ENCODE data around the gene TH. TPM values are rescaled to one million over a fixed set of nuclear protein-coding genes. Genes with fewer than 3 reads are reported as not detected.

The TH gene
- total and polyA plus RNA-seq, 9 of the 15 experiments (the other 6 are each of a cell fraction or from before 2014, with no cell fraction given): not detected

DNA sequence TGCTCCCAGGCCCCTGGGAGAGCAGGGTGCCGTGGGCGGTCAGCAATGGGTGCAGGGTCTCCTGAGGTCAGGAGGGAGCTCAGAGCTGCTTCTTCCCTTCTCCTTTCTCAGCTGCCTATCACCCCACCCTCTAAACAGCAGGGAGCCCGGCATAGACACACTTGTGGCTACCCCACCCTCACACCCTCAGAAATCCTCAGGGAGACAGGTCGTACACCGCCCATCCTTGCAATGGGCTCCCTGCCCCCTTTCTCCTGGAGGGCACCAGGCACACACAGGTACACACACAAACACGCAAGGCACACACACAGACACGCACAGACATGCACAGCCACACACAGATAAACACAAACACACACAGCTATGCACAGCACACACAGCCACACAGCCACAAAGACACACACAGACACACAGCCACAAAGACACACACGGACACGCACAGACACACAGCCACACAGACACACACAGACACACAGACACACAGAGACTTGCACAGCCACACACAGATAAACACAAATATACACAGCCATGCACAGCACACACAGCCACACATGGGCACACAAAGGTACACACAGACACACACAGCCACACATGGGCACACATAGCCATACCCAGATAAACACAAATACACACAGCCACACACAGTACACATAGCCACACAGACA, 44.9 kb upstream of the TH start:
- Histone ChIP-seq H3K79me2 (ENCODE audit: control insufficient read depth, insufficient read depth, low read length) (no peaks in the 10 kb centered on the region), H3K4me1 (replicated peaks in 1 of 2; ENCODE audit: control insufficient read depth in 2 of 2, insufficient read depth in 2 of 2, low read length in 2 of 2) (peaks cover 0 to 32% of the 10 kb centered on the region in 2 experiments; a peak in 2 of 5 replicates), H3K27me3 (ENCODE audit: control insufficient read depth in 2 of 2, insufficient read depth in 2 of 2, low read length in 2 of 2) (peaks cover 18 to 56% of the 10 kb centered on the region in 2 experiments; a peak in 4 of 5 replicates), H3K9ac (ENCODE audit: insufficient read depth in 1 of 2, low read depth in 2 of 2, low read length in 2 of 2) (no peak overlapping the region), H2AFZ (ENCODE audit: low read depth, low read length) (no peak overlapping the region), H3K9me1 (ENCODE audit: control insufficient read depth, insufficient read depth, low read length) (no peaks in the 10 kb centered on the region), H3K27ac (ENCODE audit: extremely low read depth, low read depth, low read length) (no peak overlapping the region), H3K9me3 (replicated peaks; ENCODE audit: control insufficient read depth, insufficient read depth, low read depth, low read length) (no peaks in the 10 kb centered on the region), H3K36me3 (ENCODE audit: control insufficient read depth, insufficient read depth, low read length) (no peaks in the 10 kb centered on the region), H3K4me3 (no peak overlapping the region), H3K4me2 (ENCODE audit: insufficient read depth, low read length) (no peak overlapping the region), H4K20me1 (replicated peaks; ENCODE audit: control insufficient read depth, insufficient read depth, low read length) (peaks cover 10% of the 10 kb centered on the region)
- 4% methylated on average over 8 of the region's 9 CpGs for WGBS (ENCODE audit: insufficient coverage, low coverage, missing lambda C conversion rate)
- ChIA-PET POLR2A (interaction anchor here (0.7 kb wide), 1 partner anchor 347 kb away, joined by 3 read pairs; no protein-coding TSS in a partner anchor), CTCF (ENCODE audit: low intra/inter-chr PET ratio) (no interaction called here)
- FAIRE-seq (no peak), ATAC-seq (no peak), DNase-seq (ENCODE audit: extremely low read depth in 1 of 4, low spot score in 3 of 4) (no peak)
- BruUV-seq (replicated peaks): no TSS peak
- intact Hi-C loops (cut with micrococcal nuclease): no loop called here
- in situ Hi-C loops (cut with MboI): no loop called here
- no peak for TF ChIP-seq RHOXF2B (CRISPR knock-in tag; conservative IDR thresholded peaks at IDR 0.05)
- TF ChIP-seq, protein P1, sequence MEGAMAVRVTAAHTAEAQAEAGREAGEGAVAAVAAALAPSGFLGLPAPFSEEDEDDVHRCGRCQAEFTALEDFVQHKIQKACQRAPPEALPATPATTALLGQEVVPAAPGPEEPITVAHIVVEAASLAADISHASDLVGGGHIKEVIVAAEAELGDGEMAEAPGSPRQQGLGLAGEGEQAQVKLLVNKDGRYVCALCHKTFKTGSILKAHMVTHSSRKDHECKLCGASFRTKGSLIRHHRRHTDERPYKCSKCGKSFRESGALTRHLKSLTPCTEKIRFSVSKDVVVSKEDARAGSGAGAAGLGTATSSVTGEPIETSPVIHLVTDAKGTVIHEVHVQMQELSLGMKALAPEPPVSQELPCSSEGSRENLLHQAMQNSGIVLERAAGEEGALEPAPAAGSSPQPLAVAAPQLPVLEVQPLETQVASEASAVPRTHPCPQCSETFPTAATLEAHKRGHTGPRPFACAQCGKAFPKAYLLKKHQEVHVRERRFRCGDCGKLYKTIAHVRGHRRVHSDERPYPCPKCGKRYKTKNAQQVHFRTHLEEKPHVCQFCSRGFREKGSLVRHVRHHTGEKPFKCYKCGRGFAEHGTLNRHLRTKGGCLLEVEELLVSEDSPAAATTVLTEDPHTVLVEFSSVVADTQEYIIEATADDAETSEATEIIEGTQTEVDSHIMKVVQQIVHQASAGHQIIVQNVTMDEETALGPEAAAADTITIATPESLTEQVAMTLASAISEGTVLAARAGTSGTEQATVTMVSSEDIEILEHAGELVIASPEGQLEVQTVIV (CRISPR knock-in tag; IDR thresholded peaks at IDR 0.05; ENCODE audit: borderline replicate concordance): no peak
- TF ChIP-seq NFE2 (IDR thresholded peaks at IDR 0.05; ENCODE audit: low read depth): no peak
- TF ChIP-seq C11orf30 (IDR thresholded peaks at IDR 0.05; ENCODE audit: low read depth): no peak
- no peak for TF ChIP-seq ZNF57 (CRISPR knock-in tag; IDR thresholded peaks at IDR 0.05)
- TF ChIP-seq, protein P2, sequence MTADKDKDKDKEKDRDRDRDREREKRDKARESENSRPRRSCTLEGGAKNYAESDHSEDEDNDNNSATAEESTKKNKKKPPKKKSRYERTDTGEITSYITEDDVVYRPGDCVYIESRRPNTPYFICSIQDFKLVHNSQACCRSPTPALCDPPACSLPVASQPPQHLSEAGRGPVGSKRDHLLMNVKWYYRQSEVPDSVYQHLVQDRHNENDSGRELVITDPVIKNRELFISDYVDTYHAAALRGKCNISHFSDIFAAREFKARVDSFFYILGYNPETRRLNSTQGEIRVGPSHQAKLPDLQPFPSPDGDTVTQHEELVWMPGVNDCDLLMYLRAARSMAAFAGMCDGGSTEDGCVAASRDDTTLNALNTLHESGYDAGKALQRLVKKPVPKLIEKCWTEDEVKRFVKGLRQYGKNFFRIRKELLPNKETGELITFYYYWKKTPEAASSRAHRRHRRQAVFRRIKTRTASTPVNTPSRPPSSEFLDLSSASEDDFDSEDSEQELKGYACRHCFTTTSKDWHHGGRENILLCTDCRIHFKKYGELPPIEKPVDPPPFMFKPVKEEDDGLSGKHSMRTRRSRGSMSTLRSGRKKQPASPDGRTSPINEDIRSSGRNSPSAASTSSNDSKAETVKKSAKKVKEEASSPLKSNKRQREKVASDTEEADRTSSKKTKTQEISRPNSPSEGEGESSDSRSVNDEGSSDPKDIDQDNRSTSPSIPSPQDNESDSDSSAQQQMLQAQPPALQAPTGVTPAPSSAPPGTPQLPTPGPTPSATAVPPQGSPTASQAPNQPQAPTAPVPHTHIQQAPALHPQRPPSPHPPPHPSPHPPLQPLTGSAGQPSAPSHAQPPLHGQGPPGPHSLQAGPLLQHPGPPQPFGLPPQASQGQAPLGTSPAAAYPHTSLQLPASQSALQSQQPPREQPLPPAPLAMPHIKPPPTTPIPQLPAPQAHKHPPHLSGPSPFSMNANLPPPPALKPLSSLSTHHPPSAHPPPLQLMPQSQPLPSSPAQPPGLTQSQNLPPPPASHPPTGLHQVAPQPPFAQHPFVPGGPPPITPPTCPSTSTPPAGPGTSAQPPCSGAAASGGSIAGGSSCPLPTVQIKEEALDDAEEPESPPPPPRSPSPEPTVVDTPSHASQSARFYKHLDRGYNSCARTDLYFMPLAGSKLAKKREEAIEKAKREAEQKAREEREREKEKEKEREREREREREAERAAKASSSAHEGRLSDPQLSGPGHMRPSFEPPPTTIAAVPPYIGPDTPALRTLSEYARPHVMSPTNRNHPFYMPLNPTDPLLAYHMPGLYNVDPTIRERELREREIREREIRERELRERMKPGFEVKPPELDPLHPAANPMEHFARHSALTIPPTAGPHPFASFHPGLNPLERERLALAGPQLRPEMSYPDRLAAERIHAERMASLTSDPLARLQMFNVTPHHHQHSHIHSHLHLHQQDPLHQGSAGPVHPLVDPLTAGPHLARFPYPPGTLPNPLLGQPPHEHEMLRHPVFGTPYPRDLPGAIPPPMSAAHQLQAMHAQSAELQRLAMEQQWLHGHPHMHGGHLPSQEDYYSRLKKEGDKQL (CRISPR knock-in tag; IDR thresholded peaks at IDR 0.05; ENCODE audit: borderline replicate concordance): no peak
- TF ChIP-seq IRF2 (CRISPR knock-in tag; IDR thresholded peaks at IDR 0.05): no peak
- TF ChIP-seq, protein P3, sequence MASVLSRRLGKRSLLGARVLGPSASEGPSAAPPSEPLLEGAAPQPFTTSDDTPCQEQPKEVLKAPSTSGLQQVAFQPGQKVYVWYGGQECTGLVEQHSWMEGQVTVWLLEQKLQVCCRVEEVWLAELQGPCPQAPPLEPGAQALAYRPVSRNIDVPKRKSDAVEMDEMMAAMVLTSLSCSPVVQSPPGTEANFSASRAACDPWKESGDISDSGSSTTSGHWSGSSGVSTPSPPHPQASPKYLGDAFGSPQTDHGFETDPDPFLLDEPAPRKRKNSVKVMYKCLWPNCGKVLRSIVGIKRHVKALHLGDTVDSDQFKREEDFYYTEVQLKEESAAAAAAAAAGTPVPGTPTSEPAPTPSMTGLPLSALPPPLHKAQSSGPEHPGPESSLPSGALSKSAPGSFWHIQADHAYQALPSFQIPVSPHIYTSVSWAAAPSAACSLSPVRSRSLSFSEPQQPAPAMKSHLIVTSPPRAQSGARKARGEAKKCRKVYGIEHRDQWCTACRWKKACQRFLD (CRISPR knock-in tag; IDR thresholded peaks at IDR 0.05): no peak
- TF ChIP-seq ZNF717 (CRISPR knock-in tag; IDR thresholded peaks at IDR 0.05): no peak
- no peak for TF ChIP-seq RBM39 (optimal IDR thresholded peaks at IDR 0.05; ENCODE audit: low read depth, low read length)
- TF ChIP-seq CBFB (CRISPR knock-in tag; IDR thresholded peaks at IDR 0.05): no peak
- no peak for TF ChIP-seq JUN (IDR thresholded peaks at IDR 0.05; ENCODE audit: borderline replicate concordance, low read depth, low read length)
- no peak for TF ChIP-seq JUN (CRISPR knock-in tag; IDR thresholded peaks at IDR 0.05; ENCODE audit: borderline replicate concordance)
- no peak for TF ChIP-seq XRCC3 (IDR thresholded peaks at IDR 0.05)

Measured in K562 (cell line).